GM21526 (cell line): ENCODE results near the gene INPP5B.
"Not testable (repeated sequence)": the region's sequence is repeated elsewhere in the genome, so short reads cannot be mapped to it uniquely, and the experiment has no call there.

Experiments
- ATAC-seq: cut with Tn5 transposase; IDR thresholded peaks from one replicate; pipeline ENCODE4 v1.9.1; 2021; ENCODE audit warnings: moderate library complexity; ENCODE audit not compliant: unreplicated experiment, low FRiP score

Gene INPP5B

GRCh38 chr1:37915476-37916093, 31.3 kb downstream of the INPP5B start:
- no peak for ATAC-seq

GRCh38 chr1:37914719-37915475, 32.0 kb downstream of the INPP5B start:
- ATAC-seq = no peak

- not testable (repeated sequence) for ATAC-seq
Observed at GRCh38 chr1:37911478-37911877, 35.4 kb downstream of the INPP5B start.

- ATAC-seq = not testable (repeated sequence)
Observed at GRCh38 chr1:37910886-37911285, 36.0 kb downstream of the INPP5B start.

- not testable (repeated sequence) for ATAC-seq
Observed at GRCh38 chr1:37908531-37908930, 38.3 kb downstream of the INPP5B start.

- ATAC-seq = not testable (repeated sequence)
Observed at GRCh38 chr1:37907416-37908125, 39.3 kb downstream of the INPP5B start.

GRCh38 chr1:37906591-37906990, 40.3 kb downstream of the INPP5B start:
- ATAC-seq = not testable (repeated sequence)

- no peak for ATAC-seq
Observed at GRCh38 chr1:37905727-37906126, 41.1 kb downstream of the INPP5B start.

- ATAC-seq = not testable (repeated sequence)
Observed at GRCh38 chr1:37903921-37904320, 42.9 kb downstream of the INPP5B start.

- ATAC-seq = no peak
Observed at GRCh38 chr1:37902983-37903382, 43.9 kb downstream of the INPP5B start.

GRCh38 chr1:37901893-37902225, 45.0 kb downstream of the INPP5B start:
- no peak for ATAC-seq

- ATAC-seq = peak; percentile 62
Observed at GRCh38 chr1:37901191-37901892, 45.5 kb downstream of the INPP5B start.

- not testable (repeated sequence) for ATAC-seq
Observed at GRCh38 chr1:37897563-37897962, 49.3 kb downstream of the INPP5B start.

- ATAC-seq = no peak
Observed at GRCh38 chr1:37893673-37894072, 53.2 kb downstream of the INPP5B start.

- ATAC-seq = no peak
Observed at GRCh38 chr1:37892151-37893047, 54.5 kb downstream of the INPP5B start.

GRCh38 chr1:37890378-37891014, 56.4 kb downstream of the INPP5B start:
- no peak for ATAC-seq

GRCh38 chr1:37888022-37888700, 58.7 kb downstream of the INPP5B start:
- ATAC-seq = no peak

GRCh38 chr1:37884145-37884544, 62.7 kb downstream of the INPP5B start:
- ATAC-seq = no peak

GRCh38 chr1:37883671-37884070, 63.2 kb downstream of the INPP5B start:
- no peak for ATAC-seq
